ENCODE measurements around the gene SLC22A14. TPM values are rescaled to one million over a fixed set of nuclear protein-coding genes. Genes with fewer than 3 reads are reported as not detected.
"Not testable (repeated sequence)": the region's sequence is repeated elsewhere in the genome, so short reads cannot be mapped to it uniquely, and the experiment has no call there.

The SLC22A14 gene, protein sequence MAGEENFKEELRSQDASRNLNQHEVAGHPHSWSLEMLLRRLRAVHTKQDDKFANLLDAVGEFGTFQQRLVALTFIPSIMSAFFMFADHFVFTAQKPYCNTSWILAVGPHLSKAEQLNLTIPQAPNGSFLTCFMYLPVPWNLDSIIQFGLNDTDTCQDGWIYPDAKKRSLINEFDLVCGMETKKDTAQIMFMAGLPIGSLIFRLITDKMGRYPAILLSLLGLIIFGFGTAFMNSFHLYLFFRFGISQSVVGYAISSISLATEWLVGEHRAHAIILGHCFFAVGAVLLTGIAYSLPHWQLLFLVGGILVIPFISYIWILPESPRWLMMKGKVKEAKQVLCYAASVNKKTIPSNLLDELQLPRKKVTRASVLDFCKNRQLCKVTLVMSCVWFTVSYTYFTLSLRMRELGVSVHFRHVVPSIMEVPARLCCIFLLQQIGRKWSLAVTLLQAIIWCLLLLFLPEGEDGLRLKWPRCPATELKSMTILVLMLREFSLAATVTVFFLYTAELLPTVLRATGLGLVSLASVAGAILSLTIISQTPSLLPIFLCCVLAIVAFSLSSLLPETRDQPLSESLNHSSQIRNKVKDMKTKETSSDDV
- under 1 TPM in 1 of 2 experiments, not detected in 1; 0.22 TPM for total RNA-seq
- not detected for polyA plus RNA-seq
- total RNA-seq = 0 to 0.09 (median 0.07) reads per million in 6 experiments

DNA sequence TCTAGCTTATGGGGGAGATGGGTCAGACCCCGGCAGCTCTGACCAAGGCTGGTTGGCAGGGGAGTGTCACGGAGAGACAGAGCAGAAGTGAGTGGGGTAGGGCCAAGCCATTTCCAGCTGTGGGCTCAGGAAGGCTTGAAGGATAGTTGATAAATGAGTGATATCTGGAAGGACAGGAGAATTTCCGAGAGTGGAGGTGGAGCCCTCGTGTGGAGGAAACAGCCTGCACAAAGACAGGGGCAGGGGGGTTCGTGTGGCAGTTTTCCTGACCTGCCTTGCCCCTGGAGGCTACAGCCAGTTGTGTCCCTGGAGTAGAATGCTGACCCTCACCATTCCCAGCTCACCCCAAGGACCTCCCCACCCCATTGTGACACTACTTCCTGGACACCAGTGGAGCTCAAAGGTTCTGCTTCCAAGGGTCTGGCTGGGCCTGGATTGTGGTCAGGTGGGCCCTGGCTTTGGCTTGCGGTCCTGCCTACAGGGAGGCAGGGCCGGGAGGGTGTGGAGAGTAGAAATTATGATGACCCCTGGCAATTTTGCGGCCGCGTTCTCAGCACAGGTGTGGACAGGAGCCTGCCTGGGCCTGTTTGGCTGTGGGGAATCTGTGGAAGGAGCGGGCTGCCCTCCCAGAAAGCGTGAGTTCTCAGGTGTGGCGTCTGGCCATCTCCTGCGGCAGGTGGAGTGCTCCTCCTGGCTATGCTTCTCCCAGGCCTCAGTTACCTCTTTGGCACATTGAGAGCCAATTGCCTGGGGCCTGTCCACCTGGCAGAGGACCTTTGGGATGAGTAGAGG lies at the start of gene SLC22A14:
Gene SLC22A14, plus strand, starts transcription at position 400 of the 792 bp plus-strand sequence. CDS start 23,733 bp downstream, outside the sequence.
- H3K9me3 Mint-ChIP-seq = no peaks in the 10 kb centered on the region
- ATAC-seq = no peak
- no peak for DNase-seq
- peaks cover 0 to 3% (median 0%) of the 10 kb centered on the region in 3 donors for H3K36me3 Mint-ChIP-seq
- peak within 1 kb of the TSS in 1 of 10 donors; percentile 12 for H3K27ac Mint-ChIP-seq
- POLR2A ChIA-PET = no interaction called here
- no peak within 1 kb of the TSS for H3K4me3 Mint-ChIP-seq
- peaks cover 0 to 2% (median 0%) of the 10 kb centered on the region in 4 donors for H3K4me1 Mint-ChIP-seq
- no peaks in the 10 kb centered on the region for H3K27me3 Mint-ChIP-seq

DNA sequence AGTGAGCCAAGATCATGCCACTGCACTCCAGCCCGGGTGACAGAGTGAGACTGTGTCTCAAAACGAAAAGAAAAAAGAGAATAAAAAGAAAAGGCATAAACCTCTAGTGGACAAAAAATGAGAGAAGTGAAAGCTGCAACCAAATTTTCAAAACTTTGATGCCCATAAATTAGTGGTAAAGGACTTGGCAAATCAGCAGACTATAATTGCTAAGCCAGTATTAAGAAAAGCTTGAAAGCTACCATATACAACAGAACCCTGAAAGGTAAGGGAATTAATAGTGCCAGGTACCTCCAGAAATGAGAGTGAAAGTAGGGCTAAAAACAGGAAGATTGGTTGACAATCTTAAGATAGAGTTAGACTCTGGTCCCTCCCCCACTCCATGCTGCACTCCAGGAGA lies 49.4 kb upstream of the SLC22A14 start:
- DNase-seq = no peak
- Mint-ChIP-seq H3K4me3 (no peak overlapping the region), H3K36me3 (peaks cover 49 to 90% (median 76%) of the 10 kb centered on the region in 3 donors), H3K9me3 (peaks cover 4 to 28% (median 12%) of the 10 kb centered on the region in 9 donors), H3K4me1 (no peaks in the 10 kb centered on the region), H3K27me3 (no peaks in the 10 kb centered on the region), H3K27ac (peak overlapping the region in 1 of 10 donors; percentile 73)
- POLR2A ChIA-PET = no interaction called here
- no peak for ATAC-seq

DNA sequence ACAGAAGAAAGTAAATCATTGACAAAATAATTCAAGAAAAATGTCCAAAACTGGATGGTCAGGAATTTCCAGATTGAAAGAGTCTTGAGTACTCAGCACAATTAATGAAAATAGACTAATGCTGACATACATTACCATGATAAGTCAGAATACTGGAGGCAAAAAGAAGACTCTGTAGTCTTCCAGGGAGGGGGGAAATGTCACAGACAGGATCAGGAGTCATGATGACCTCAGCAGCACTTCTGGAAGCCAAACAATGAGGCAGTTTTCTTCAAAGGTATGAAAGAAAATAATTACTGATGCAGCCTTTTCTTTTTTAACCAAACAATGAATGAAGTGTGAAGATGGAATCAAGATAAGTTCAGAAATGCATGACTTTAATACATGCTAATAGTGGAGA lies 46.6 kb upstream of the SLC22A14 start:
- H3K4me1 Mint-ChIP-seq = peaks cover 0 to 2% (median 0%) of the 10 kb centered on the region in 4 donors
- DNase-seq (no peak), ATAC-seq (no peak)
- H3K36me3 Mint-ChIP-seq = peaks cover 68 to 92% (median 84%) of the 10 kb centered on the region in 3 donors
- H3K27me3 Mint-ChIP-seq = no peaks in the 10 kb centered on the region
- no peak overlapping the region for H3K27ac Mint-ChIP-seq
- no peak overlapping the region for H3K4me3 Mint-ChIP-seq
- POLR2A ChIA-PET = no interaction called here
- H3K9me3 Mint-ChIP-seq = peaks cover 5 to 49% (median 26%) of the 10 kb centered on the region in 9 donors

DNA sequence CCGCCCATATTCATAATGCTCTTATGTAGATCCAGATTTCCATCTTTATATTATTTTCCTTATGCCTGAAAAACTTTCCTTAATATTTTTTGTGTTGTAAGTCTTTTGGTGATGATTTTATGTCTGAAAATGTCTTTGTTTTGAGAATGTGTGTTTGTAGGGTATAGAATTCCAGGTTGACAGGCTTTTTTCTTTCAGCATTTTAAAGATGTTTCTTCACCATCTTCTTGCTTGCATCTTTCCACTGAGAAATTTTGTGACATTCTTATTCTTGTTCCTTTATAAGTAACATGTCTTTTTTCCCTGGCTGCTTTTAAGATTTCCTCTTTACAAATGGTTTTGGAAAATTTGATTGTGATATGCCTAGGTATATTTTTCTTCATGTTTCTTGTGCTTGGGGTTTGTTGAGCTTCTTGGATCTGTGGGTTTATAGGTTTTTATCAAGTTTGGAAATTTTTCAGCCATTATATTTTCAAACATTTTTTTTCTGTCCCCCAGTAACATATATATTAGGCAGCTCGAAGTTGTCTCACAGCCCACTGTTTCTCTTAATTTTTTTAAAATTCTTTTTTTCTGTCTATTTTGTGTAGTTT lies 43.6 kb upstream of the SLC22A14 start:
- Mint-ChIP-seq H3K36me3 (peaks cover 62 to 83% (median 71%) of the 10 kb centered on the region in 3 donors), H3K4me1 (peaks cover 0 to 2% (median 0%) of the 10 kb centered on the region in 4 donors), H3K4me3 (no peak overlapping the region), H3K27ac (peak overlapping the region in 1 of 10 donors; percentile 11), H3K9me3 (peaks cover 5 to 49% (median 26%) of the 10 kb centered on the region in 9 donors), H3K27me3 (no peaks in the 10 kb centered on the region)
- DNase-seq (no peak), ATAC-seq (no peak)
- POLR2A ChIA-PET = no interaction called here

DNA sequence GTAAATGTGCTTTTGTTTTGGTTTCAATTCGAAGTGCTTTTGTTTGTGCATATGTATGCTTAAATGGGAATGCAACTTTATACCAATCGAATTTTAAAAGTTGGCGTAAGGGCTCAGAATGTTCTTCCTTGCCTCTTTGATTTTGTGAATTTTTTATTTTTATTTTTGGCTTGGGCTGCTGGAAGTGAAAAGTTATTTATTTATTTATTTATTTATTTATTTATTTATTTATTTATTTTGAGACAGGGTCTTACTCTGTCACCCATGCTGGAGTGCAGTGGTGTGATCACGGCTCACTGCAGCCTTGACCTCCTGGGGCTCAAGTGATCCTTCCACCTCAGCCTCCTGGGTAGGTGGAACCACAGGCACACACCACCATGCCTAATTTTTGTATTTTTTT lies 39.3 kb upstream of the SLC22A14 start:
- POLR2A ChIA-PET, ATAC-seq, H3K4me3 Mint-ChIP-seq, H3K27me3 Mint-ChIP-seq, DNase-seq, H3K4me1 Mint-ChIP-seq: not testable (repeated sequence)
- Mint-ChIP-seq H3K27ac (peak overlapping the region in 1 of 10 donors; percentile 10), H3K9me3 (peaks cover 0 to 21% (median 15%) of the 10 kb centered on the region in 9 donors), H3K36me3 (peaks cover 23 to 75% (median 37%) of the 10 kb centered on the region in 3 donors)

DNA sequence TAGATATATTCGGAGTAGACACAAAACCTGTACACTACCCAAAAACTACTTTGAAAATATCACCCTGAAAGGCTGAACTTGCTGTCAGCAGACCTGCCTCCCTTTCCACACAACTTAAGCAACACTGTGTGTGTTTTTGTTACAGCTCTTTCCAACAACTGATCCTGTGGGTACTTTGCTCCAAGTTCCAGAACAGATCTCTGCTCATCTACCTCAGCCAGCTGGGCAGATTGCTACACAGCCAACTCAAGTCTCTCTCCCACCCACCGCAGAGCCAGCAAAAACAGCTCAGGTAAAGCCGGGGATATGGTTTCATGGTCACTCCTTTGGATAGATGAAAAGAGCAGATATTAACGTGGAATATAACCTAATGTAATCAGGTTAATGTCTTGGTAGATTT lies 36.2 kb upstream of the SLC22A14 start:
- H3K9me3 Mint-ChIP-seq = no peaks in the 10 kb centered on the region
- POLR2A ChIA-PET = no interaction called here
- H3K27me3 Mint-ChIP-seq = no peaks in the 10 kb centered on the region
- ATAC-seq = no peak
- no peak overlapping the region for H3K4me3 Mint-ChIP-seq
- H3K36me3 Mint-ChIP-seq = peaks cover 0 to 76% (median 23%) of the 10 kb centered on the region in 3 donors
- peaks cover 0 to 12% (median 10%) of the 10 kb centered on the region in 4 donors for H3K4me1 Mint-ChIP-seq
- DNase-seq = no peak
- peak overlapping the region in 3 of 10 donors; percentile 7 to 24 (median 12) for H3K27ac Mint-ChIP-seq

DNA sequence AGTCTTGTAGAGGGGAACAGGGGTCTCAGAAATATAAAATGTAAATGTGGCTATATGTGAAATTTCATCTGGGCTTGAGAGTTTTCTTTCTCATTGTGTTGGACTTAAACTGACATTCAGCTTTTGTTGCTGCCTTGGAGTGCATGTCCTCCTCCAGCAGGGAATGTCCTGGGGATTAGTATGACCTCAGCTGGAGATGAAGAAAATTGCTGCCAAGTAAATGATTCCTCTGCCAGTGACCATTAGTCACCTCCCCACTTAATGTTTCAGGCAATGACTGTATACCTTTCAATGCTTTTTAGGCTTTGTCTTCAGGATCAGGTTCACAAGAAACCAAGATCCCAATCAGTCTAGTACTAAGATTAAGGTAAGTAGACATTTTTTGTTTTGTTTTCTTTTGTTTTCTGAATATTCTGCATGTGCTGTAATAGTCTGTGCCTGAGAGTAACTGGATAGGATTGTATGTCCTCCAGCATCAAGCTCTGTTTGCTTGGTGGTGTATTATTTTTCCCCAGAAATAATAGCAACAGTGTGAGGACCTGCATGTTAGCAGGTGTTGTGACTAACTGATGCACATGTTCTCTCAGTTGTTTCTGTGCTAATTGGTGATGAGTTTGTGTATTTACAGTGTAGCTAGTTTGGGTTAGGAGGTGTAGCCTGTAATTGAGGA lies 34.6 kb upstream of the SLC22A14 start:
- H3K9me3 Mint-ChIP-seq = no peaks in the 10 kb centered on the region

DNA sequence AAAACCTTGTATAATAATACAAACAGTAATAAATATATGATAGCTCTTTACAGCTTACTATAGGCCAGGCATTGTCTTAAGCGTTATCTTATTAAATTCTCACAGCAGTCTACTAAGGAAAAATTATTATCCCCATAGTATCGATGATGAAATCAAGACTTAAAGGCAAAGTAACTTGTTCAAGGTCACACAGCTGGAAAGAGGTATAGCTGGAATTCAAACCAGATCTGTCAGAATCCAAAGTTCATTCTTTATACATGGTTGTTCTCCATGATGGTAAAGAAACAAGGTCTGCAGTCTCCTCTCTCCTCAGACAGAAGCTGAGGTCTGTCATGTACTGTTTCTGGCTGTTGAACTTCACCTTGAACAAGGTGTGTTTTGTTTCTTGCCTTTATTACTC lies 31.9 kb upstream of the SLC22A14 start:
- H3K9me3 Mint-ChIP-seq = no peaks in the 10 kb centered on the region
- DNase-seq = no peak
- H3K36me3 Mint-ChIP-seq = peaks cover 0 to 93% (median 35%) of the 10 kb centered on the region in 3 donors
- POLR2A ChIA-PET = interaction anchor here (0.6 kb wide), 1 partner anchor 248 kb away, joined by 3 read pairs; no protein-coding TSS in a partner anchor
- H3K4me1 Mint-ChIP-seq = peaks cover 0 to 13% (median 10%) of the 10 kb centered on the region in 4 donors
- H3K27me3 Mint-ChIP-seq = no peaks in the 10 kb centered on the region
- ATAC-seq = no peak
- H3K4me3 Mint-ChIP-seq = no peak overlapping the region
- H3K27ac Mint-ChIP-seq = peak overlapping the region in 1 of 10 donors; percentile 2

More for the DNA sequence above, 34.6 kb upstream of the SLC22A14 start:
- Mint-ChIP-seq H3K36me3 (peaks cover 0 to 84% (median 33%) of the 10 kb centered on the region in 3 donors), H3K27ac (peak overlapping the region in 8 of 10 donors; percentile 12 to 63 (median 44)), H3K27me3 (no peaks in the 10 kb centered on the region), H3K4me3 (no peak overlapping the region), H3K4me1 (peaks cover 0 to 12% (median 10%) of the 10 kb centered on the region in 4 donors)
- ATAC-seq (no peak), DNase-seq (no peak)
- POLR2A ChIA-PET = no interaction called here

DNA sequence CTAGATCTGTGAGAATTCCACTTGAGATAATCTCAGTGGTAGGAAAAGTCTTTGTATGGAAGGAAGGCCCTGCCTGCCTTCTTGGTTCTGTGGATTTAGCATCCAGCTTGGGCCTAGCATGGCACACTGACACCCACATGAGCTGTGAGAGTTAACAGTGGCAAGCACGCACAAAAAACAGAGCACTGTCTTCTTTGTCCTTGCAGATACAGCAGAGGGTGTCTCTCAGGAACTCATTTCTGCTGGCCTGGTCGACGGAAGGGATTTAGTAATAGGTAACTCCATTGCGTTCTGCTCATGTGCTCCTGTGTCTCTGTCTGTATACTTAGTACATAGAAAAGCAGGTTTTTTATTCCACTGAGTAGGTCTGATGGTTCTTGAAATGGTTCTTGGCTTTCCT lies 30.9 kb upstream of the SLC22A14 start:
- POLR2A ChIA-PET = no interaction called here
- ATAC-seq = no peak
- peaks cover 0 to 85% (median 33%) of the 10 kb centered on the region in 3 donors for H3K36me3 Mint-ChIP-seq
- H3K4me1 Mint-ChIP-seq = peaks cover 2 to 13% (median 10%) of the 10 kb centered on the region in 4 donors
- H3K27ac Mint-ChIP-seq = peak overlapping the region in 2 of 10 donors; percentile 18 to 22
- no peaks in the 10 kb centered on the region for H3K9me3 Mint-ChIP-seq
- no peak overlapping the region for H3K4me3 Mint-ChIP-seq
- no peak for DNase-seq
- H3K27me3 Mint-ChIP-seq = no peaks in the 10 kb centered on the region

DNA sequence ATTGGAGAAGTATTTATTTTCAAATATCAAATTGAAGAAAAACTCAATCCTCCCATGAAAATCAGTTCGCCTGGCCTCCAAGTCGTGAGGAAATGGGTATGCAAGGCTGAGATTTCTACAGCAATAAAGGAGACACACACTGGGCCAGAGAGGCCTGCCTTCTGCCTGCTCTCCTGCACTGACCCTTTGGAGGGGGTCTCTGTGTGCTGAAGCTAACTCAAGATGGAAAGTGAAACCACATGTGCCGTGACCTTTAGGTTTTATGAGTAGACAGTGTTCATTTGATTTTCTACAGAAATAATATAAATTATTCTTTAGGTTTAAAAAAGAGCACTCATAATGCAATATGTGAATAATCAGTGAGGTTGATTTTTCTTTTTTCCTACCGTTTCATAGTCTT lies 28.4 kb upstream of the SLC22A14 start:
- no peaks in the 10 kb centered on the region for H3K27me3 Mint-ChIP-seq
- POLR2A ChIA-PET = no interaction called here
- peak overlapping the region in 2 of 10 donors; percentile 50 to 51 for H3K27ac Mint-ChIP-seq
- peaks cover 0 to 64% (median 32%) of the 10 kb centered on the region in 3 donors for H3K36me3 Mint-ChIP-seq
- no peaks in the 10 kb centered on the region for H3K9me3 Mint-ChIP-seq
- no peak for DNase-seq
- ATAC-seq = no peak
- peaks cover 4 to 12% (median 8%) of the 10 kb centered on the region in 4 donors for H3K4me1 Mint-ChIP-seq
- no peak overlapping the region for H3K4me3 Mint-ChIP-seq

DNA sequence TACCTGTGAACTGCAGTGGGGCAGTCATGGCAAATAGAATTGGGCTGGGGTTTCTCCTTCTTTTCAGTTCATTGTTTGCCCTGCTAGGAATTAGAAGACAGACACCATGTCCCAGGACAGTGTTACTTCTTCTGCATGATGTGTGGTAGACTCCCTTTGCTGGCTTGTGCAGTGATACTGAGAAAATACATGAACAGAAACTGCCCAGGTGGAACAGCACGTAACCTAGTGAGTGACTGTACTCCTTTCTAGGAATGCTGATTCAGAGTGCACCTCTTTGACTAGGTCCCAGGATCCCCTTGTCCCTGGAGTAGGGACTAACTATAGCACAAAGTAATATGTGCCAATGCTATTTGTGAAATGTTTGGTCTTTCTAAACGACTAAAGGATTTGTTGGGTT lies 27.2 kb upstream of the SLC22A14 start:
- Mint-ChIP-seq H3K27ac (peak overlapping the region in 3 of 10 donors; percentile 10 to 49 (median 32)), H3K9me3 (no peaks in the 10 kb centered on the region), H3K36me3 (peaks cover 0 to 53% (median 26%) of the 10 kb centered on the region in 3 donors), H3K27me3 (no peaks in the 10 kb centered on the region), H3K4me1 (peaks cover 7 to 22% (median 13%) of the 10 kb centered on the region in 4 donors), H3K4me3 (no peak overlapping the region)
- no peak for DNase-seq
- POLR2A ChIA-PET = no interaction called here
- no peak for ATAC-seq

Data from naive thymus-derived CD8-positive, alpha-beta T cell (primary cell).